Lower leg skin (tissue), 3 donors: ENCODE data around the gene NCOA1.

Experiments used
- POLR2A ChIP-seq, 2 donors: fragments of 450-650 bp; IDR thresholded peaks; one replicate each; pipeline ENCODE4 v1.6.1; 2016 to 2017; ENCODE audit warnings: antibody characterized with exemption in 2 of 2, mild to moderate bottlenecking in 1 of 2, moderate library complexity in 1 of 2
- TF ChIP-seq, protein P1 (sequence below), 3 donors: fragments of 450-650 bp; IDR thresholded peaks; one replicate each; pipeline ENCODE4 v1.5.1; 2016; ENCODE audit warnings: antibody characterized with exemption in 3 of 3, mild to moderate bottlenecking in 3 of 3, moderate library complexity in 2 of 3

DNA sequence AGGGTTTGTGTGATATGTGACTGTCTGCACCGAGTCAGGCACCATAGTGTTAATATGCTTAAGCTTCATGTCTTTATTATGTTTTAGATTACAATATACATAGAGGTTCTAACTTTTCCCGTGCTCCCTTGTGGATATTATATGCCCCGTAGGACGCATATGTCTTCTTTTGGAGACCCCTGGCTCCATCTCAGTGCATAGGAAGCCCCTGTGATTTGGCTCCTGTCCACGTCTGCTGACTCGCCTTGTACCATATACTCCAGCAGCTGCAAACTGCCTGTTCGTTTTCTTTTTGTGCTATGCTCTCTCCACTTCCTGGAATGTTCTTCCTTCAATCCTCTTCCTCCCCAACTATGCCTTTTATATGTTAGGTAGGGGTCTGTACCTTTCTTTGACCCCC, 191.2 kb downstream of the NCOA1 start:
- TF ChIP-seq, protein P1, sequence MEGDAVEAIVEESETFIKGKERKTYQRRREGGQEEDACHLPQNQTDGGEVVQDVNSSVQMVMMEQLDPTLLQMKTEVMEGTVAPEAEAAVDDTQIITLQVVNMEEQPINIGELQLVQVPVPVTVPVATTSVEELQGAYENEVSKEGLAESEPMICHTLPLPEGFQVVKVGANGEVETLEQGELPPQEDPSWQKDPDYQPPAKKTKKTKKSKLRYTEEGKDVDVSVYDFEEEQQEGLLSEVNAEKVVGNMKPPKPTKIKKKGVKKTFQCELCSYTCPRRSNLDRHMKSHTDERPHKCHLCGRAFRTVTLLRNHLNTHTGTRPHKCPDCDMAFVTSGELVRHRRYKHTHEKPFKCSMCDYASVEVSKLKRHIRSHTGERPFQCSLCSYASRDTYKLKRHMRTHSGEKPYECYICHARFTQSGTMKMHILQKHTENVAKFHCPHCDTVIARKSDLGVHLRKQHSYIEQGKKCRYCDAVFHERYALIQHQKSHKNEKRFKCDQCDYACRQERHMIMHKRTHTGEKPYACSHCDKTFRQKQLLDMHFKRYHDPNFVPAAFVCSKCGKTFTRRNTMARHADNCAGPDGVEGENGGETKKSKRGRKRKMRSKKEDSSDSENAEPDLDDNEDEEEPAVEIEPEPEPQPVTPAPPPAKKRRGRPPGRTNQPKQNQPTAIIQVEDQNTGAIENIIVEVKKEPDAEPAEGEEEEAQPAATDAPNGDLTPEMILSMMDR (IDR thresholded peaks at IDR 0.05), result no peak
- TF ChIP-seq POLR2A (IDR thresholded peaks at IDR 0.05), result no peak
